Body of pancreas (tissue), 4 donors: ENCODE measurements around the gene NTRK2.

Experiments used
- POLR2A ChIP-seq, 3 donors: fragments of 450-650 bp; IDR thresholded peaks; one replicate each; pipeline ENCODE4 v1.6.1; 2016; ENCODE audit warnings: antibody characterized with exemption in 3 of 3, mild to moderate bottlenecking in 2 of 3
- TF ChIP-seq, protein P1 (sequence below), 7 experiments: fragments of 450-650 bp in 4 of 7; fragments of 200-600 bp in 3 of 7; sonication (generic) in 3 of 7; IDR thresholded peaks; one replicate each; pipeline ENCODE4 v1.5.1; 2016 to 2019; ENCODE audit warnings: antibody characterized with exemption in 7 of 7

DNA sequence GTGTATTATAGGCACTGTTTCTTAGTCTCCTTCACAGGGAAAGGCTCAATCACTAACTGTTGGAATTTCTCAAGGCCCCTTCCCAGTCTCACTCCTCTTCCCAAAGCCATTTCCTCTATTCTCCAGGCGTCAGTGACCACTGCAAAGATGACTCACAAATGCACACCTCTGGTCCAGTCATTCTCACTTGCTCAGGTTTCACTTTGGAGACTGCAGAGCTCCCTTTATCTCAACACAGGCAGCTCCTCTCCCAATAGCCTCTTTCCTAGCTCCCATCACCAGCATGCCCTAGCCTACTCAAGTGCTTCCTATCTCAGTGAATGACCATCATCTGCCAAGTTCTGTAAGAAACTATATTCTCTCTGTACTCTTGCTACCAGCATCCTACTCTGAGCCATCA is 323.6 kb downstream of the NTRK2 start:
- TF ChIP-seq, protein P1, sequence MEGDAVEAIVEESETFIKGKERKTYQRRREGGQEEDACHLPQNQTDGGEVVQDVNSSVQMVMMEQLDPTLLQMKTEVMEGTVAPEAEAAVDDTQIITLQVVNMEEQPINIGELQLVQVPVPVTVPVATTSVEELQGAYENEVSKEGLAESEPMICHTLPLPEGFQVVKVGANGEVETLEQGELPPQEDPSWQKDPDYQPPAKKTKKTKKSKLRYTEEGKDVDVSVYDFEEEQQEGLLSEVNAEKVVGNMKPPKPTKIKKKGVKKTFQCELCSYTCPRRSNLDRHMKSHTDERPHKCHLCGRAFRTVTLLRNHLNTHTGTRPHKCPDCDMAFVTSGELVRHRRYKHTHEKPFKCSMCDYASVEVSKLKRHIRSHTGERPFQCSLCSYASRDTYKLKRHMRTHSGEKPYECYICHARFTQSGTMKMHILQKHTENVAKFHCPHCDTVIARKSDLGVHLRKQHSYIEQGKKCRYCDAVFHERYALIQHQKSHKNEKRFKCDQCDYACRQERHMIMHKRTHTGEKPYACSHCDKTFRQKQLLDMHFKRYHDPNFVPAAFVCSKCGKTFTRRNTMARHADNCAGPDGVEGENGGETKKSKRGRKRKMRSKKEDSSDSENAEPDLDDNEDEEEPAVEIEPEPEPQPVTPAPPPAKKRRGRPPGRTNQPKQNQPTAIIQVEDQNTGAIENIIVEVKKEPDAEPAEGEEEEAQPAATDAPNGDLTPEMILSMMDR (IDR thresholded peaks at IDR 0.05), result no peak
- no peak for TF ChIP-seq POLR2A (IDR thresholded peaks at IDR 0.05)
